ENCODE results near the gene HOXD1. TPM values are rescaled to one million over a fixed set of nuclear protein-coding genes. Genes with fewer than 3 reads are reported as not detected.

Gene HOXD1
- total RNA-seq, 2 donors from 2014 or later, result 2.3 to 6.1 TPM

DNA sequence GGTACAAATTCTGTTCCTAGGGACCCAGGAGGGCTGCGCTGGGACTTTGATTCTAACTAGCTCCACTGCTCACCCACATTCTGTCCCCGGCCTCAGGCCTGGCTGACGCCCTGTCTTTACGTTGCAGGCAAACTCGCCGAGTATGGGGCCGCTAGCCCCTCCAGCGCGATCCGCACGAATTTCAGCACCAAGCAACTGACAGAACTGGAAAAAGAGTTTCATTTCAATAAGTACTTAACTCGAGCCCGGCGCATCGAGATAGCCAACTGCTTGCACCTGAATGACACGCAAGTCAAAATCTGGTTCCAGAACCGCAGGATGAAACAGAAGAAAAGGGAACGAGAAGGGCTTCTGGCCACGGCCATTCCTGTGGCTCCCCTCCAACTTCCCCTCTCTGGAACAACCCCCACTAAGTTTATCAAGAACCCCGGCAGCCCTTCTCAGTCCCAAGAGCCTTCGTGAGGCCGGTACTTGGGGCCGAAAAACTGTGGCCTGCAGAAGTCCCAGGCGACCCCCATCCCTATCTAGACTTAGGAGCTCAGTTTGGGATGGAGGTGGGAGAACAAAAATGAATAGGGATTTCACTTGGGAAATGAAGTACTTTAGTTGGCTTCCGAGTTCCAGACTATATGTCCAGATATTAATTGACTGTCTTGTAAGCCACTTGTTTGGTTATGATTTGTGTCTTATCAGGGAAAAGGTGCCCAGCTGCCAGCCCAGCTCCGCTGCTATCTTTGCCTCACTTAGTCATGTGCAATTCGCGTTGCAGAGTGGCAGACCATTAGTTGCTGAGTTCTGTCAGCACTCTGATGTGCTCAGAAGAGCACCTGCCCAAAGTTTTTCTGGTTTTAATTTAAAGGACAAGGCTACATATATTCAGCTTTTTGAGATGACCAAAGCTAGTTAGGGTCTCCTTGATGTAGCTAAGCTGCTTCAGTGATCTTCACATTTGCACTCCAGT is 1.5 kb downstream of the HOXD1 start:
- H3K4me1 ChIP-seq (replicated peaks), result no peaks in the 10 kb centered on the region
- H3K9me3 ChIP-seq, result no peaks in the 10 kb centered on the region
- peaks cover 9% of the 10 kb centered on the region for H3K27me3 ChIP-seq (replicated peaks; ENCODE audit: insufficient read depth)
- H3K27ac ChIP-seq, result no peak overlapping the region
- no peaks in the 10 kb centered on the region for H3K36me3 ChIP-seq
- no peak for TF ChIP-seq POLR2AphosphoS5 (IDR thresholded peaks at IDR 0.05)
- TF ChIP-seq POLR2A (IDR thresholded peaks at IDR 0.05), result no peak
- TF ChIP-seq, protein P1, sequence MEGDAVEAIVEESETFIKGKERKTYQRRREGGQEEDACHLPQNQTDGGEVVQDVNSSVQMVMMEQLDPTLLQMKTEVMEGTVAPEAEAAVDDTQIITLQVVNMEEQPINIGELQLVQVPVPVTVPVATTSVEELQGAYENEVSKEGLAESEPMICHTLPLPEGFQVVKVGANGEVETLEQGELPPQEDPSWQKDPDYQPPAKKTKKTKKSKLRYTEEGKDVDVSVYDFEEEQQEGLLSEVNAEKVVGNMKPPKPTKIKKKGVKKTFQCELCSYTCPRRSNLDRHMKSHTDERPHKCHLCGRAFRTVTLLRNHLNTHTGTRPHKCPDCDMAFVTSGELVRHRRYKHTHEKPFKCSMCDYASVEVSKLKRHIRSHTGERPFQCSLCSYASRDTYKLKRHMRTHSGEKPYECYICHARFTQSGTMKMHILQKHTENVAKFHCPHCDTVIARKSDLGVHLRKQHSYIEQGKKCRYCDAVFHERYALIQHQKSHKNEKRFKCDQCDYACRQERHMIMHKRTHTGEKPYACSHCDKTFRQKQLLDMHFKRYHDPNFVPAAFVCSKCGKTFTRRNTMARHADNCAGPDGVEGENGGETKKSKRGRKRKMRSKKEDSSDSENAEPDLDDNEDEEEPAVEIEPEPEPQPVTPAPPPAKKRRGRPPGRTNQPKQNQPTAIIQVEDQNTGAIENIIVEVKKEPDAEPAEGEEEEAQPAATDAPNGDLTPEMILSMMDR (IDR thresholded peaks at IDR 0.05), result no peak
- peak overlapping the region in 1 of 2 donors; percentile 44 for H3K4me3 ChIP-seq
- 18% methylated on average over 28 of the region's 28 CpGs for WGBS
- DNase-seq (ENCODE audit: low spot score), result no peak
- intact Hi-C loops (cut with DNase I), result no loop called here

DNA sequence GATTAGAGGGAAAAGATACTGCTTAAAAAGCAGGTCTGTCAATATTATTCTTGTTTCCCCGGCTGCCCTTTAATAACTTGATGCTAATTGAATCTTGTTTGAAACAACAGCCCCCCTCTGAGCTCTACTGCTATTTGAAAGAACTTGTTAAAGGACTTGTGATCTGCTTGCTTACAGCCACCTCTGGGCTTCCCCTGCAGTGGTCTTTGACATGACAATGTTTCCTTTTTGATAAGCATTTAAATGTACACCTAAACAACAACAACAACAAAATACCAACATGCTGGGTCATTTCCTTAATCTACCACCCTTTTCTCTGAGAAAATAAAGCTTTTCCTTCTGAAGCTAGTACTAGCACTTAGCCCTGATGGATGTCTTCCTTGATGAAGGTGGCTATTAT is 3.9 kb downstream of the HOXD1 start:
- no peaks in the 10 kb centered on the region for H3K4me1 ChIP-seq (replicated peaks)
- intact Hi-C loops (cut with DNase I), result no loop called here
- no peaks in the 10 kb centered on the region for H3K36me3 ChIP-seq
- H3K27ac ChIP-seq, result no peak overlapping the region
- no peak for TF ChIP-seq POLR2AphosphoS5 (IDR thresholded peaks at IDR 0.05)
- no peak for TF ChIP-seq POLR2A (IDR thresholded peaks at IDR 0.05)
- TF ChIP-seq, protein P1 (IDR thresholded peaks at IDR 0.05), result no peak
- 23% methylated on average over 1 of the region's 1 CpG for WGBS
- no peak overlapping the region for H3K4me3 ChIP-seq
- no peak for DNase-seq (ENCODE audit: low spot score)
- no peaks in the 10 kb centered on the region for H3K9me3 ChIP-seq
- peaks cover 9% of the 10 kb centered on the region for H3K27me3 ChIP-seq (replicated peaks; ENCODE audit: insufficient read depth)

DNA sequence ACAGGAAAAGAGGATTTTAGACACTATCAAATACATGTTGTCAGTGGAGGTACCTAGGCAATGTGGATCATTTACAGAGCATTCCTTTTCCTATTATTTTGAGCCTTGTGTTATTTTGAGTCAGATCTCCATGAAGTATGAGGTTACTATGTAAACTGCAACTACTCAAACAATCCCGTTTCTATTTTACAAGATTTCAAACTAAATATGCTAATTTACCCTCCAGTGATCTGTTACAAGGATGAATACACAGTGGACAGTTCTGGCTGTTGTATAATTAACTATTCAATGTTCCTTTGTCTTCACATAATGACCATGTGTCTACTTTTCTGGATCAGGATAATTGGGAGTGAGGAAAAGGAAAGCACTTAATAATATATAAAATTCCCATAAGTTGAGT is 4.6 kb downstream of the HOXD1 start:
- no peaks in the 10 kb centered on the region for H3K9me3 ChIP-seq
- no peaks in the 10 kb centered on the region for H3K4me1 ChIP-seq (replicated peaks)
- intact Hi-C loops (cut with DNase I), result no loop called here
- no peak overlapping the region for H3K27ac ChIP-seq
- 12% methylated on average over 1 of the region's 1 CpG for WGBS
- no peak for DNase-seq (ENCODE audit: low spot score)
- TF ChIP-seq POLR2AphosphoS5 (IDR thresholded peaks at IDR 0.05), result no peak
- TF ChIP-seq, protein P1 (IDR thresholded peaks at IDR 0.05), result no peak
- TF ChIP-seq POLR2A (IDR thresholded peaks at IDR 0.05), result no peak
- H3K27me3 ChIP-seq (replicated peaks; ENCODE audit: insufficient read depth), result peaks cover 9% of the 10 kb centered on the region
- H3K4me3 ChIP-seq, result no peak overlapping the region
- H3K36me3 ChIP-seq, result no peaks in the 10 kb centered on the region

DNA sequence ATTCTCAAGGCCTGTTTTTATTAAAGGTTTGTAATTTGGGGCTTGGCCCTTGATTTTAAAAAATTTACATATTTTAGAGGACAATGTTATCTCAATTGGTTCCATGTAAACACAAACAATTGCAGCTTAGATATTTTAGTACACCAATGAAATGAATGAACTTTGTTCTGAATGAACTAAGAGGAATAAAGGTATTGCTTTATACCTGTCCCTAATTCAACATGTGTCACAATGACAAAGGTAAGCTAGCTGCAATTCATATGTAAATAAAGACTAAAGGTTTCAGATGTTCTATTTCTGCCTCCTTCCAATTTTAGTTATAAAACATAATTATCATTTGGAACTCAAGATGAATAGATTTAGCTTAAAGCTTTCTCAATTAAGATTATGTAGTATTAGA is 11.4 kb downstream of the HOXD1 start:
- no peaks in the 10 kb centered on the region for H3K4me1 ChIP-seq (replicated peaks)
- TF ChIP-seq, protein P1 (IDR thresholded peaks at IDR 0.05), result no peak
- no peak for TF ChIP-seq POLR2A (IDR thresholded peaks at IDR 0.05)
- no peak for TF ChIP-seq POLR2AphosphoS5 (IDR thresholded peaks at IDR 0.05)
- intact Hi-C loops (cut with DNase I), result no loop called here
- no peak overlapping the region for H3K4me3 ChIP-seq
- no peaks in the 10 kb centered on the region for H3K36me3 ChIP-seq
- no peaks in the 10 kb centered on the region for H3K9me3 ChIP-seq
- H3K27ac ChIP-seq, result no peak overlapping the region
- DNase-seq (ENCODE audit: low spot score), result no peak
- no peaks in the 10 kb centered on the region for H3K27me3 ChIP-seq (replicated peaks; ENCODE audit: insufficient read depth)

DNA sequence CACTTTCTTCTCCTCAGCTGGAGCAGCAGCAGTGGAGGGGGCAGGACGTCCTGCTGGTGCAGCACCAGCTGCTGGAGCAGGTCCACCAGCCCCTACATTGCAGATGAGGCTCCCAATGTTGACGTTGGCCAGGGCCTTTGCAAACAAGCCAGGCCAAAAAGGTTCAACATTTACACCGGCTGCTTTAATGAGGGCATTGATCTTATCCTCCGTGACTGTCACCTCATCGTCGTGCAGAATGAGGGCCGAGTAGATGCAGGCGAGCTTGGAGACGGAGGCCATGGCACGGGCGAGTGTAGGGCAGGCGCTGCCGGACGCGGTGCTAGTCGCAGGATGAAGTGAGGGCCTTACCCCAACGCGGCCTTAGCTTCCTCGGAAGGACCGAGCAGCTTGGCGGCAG is 12.5 kb downstream of the HOXD1 start:
- Histone ChIP-seq H3K27ac (no peak overlapping the region), H3K27me3 (replicated peaks; ENCODE audit: insufficient read depth) (no peaks in the 10 kb centered on the region), H3K9me3 (no peaks in the 10 kb centered on the region), H3K4me3 (no peak overlapping the region), H3K4me1 (replicated peaks) (no peaks in the 10 kb centered on the region), H3K36me3 (no peaks in the 10 kb centered on the region)
- 67% methylated on average over 21 of the region's 21 CpGs for WGBS
- DNase-seq (ENCODE audit: low spot score), result no peak
- TF ChIP-seq, protein P1 (IDR thresholded peaks at IDR 0.05), result no peak
- TF ChIP-seq POLR2A (IDR thresholded peaks at IDR 0.05) (no peak), POLR2AphosphoS5 (IDR thresholded peaks at IDR 0.05) (no peak)
- intact Hi-C loops (cut with DNase I), result no loop called here

Measured in prostate gland (tissue), 2 donors.